Fibroblast of skin of abdomen (primary cell): ENCODE data around the gene NF1.
"Not testable (repeated sequence)": the region's sequence is repeated elsewhere in the genome, so short reads cannot be mapped to it uniquely, and the experiment has no call there.

Source experiments
- DNase-seq: peaks from one replicate; pipeline ENCODE4 v3.0.0-alpha.2; 2013

Gene NF1

GRCh38 chr17:31132977-31133376 lies 38.2 kb downstream of the NF1 start:
- DNase-seq: no peak

DNA sequence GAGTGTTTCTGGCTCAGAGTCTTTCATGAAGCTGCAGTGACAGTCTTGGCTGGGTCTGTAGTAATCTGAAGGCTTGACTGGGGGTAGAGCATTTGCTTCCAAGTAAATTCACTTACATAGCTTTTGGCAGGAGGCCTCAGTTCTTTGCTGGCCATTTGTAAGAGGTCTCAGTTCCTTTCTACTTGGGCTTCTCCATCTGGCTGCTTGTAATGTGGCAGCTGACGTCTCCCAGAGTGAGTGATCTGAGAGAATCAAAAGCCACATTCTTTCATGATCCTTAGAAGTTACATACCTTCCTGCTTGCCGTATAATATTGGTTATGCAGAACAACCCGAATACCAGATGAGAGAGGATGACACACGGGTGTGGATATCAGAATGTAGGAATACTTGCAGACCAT lies 39.8 kb downstream of the NF1 start:
- DNase-seq: peak; percentile 76

DNA sequence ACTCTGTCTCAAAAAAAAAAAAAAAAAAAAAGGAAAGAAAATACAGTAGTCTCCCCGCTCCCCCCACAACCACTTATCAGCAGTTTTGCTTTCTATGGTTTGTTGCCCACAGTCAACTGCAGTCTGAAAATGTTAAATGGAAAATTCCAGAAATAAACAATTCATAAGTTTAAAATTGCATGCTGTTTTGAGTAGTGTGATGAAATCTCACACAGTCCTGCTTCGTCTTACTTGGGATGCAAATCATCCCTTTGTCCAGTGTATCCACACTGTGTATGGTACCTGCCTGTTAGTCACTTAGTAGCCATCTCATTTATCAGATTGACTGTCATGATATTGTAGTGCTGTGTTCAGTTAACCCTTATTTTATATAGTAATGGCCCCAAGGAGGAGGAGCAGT lies 41.5 kb downstream of the NF1 start:
- peak; percentile 17 for DNase-seq

DNA sequence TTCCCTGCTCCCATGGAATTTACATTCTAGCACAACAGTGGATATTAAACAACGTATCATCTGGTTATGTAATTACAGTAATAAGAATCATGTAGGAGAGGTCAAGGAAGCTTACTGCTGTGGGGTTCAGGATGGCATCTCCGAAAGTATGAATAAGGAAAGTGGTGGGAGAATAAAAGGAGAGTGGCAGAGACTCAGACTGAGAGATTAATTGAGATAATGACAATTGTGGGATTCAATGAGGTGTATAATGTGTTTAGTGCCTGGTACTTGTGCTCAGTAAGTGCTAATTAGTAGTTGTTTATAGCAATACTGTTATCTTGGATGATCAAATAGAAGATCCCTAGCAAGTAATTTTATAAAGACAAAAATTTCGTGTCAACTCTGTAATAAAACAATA lies 45.3 kb downstream of the NF1 start:
- DNase-seq: no peak

GRCh38 chr17:31144428-31144827 lies 49.7 kb downstream of the NF1 start:
- DNase-seq: no peak

DNA sequence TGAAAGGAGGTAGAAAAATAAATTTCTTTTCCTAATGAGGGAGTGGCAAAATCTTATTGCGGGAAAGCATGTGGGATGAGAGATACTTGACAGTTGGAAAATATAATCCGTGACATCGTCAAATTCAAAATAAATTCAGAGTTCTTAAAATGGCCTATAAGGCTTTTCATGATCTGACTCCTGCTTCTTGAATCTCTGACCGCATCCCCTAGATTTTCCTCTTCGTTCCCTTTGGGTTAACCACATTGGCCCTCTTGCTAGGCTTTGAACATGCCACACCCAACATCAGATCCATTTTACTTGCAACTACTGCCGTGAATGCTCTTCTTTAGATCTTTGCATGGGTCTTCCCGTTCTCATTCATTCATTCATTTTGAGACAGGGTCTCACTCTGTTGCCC lies 50.1 kb downstream of the NF1 start:
- DNase-seq: no peak

DNA sequence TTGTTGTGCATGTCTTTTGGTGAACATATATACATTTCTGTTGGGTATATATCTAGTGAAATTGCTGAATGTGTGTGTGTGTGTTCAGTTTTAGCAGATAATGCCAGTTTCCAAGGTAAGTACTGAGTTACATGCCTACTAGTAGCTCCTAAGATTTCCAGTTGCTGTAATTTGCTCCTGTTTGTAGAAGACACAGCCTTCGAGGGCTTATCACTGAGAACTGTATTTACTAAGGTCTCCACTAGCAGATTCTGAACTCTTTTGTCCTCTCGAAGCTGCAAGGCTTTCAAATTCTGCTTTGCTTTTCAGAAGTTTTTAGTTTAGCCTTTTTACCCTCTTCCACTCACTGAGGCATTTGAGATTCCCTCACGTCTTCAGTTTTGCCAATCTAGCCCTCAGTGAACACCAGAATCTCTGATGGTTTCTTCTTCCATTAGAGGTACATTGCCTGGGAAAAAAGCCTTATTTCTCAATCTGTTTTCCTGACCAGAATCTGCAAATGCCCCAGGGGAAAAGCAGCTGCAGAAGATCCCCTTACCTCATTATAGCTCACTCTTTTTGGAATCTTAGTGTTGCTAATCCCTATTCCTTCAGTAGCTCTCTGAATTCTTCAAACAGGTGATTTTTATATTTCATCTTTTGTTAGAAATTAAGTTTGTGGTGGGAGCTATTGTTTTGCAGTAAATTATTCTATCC lies 52.9 kb downstream of the NF1 start:
- DNase-seq: no peak

DNA sequence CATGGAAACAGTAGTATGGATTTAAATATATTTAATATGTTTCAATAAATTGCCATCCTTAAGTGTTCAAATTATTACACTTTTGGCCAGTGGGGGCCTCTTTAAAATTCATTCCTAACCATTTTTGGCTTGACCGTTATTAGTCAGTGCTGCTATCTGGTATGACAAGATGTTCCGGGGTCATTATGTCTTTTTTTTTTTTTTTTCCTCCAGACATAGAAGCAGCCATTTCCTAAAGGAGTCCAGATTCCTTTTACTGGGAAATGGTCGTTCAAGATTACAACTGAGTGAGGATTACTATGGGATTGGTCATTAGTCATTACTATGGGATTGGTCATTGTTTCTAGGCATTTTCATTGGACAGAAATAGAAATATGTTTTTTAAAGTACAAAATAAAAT lies 53.4 kb downstream of the NF1 start:
- no peak for DNase-seq

GRCh38 chr17:31152271-31152670 lies 57.5 kb downstream of the NF1 start:
- DNase-seq: no peak

DNA sequence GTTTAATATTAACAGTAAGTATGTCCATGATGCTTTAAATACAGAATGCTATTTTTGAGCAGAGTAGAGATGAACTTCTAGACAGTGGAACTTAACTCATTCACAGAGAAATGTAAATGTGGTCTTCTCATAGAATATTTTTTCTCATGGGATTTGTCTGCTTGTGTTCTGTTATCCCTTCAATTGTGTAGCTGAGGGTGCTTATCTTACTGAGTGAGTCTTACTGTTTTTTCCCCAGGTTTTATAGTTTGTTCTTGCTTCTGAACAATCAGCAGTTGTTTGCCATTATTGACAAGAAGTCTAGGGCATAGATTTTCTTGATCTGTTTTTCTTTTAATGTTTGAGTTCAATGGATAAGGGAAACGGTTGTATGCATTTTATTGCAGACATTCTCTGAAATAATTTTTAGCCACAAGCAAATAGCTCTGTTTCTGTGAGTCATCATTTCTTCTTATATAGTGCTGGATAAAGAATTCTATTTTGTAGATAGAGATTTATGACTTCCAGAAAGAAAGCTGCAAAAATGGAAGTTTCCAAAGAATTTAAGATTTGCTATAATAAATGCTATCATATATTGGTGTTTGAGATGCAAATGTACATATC lies 60.5 kb downstream of the NF1 start:
- peak; percentile 66 for DNase-seq

- DNase-seq: peak; percentile 89
Measured at GRCh38 chr17:31156326-31156725, 61.5 kb downstream of the NF1 start.

- not testable (repeated sequence) for DNase-seq
Measured at GRCh38 chr17:31156864-31157263, 62.1 kb downstream of the NF1 start.

DNA sequence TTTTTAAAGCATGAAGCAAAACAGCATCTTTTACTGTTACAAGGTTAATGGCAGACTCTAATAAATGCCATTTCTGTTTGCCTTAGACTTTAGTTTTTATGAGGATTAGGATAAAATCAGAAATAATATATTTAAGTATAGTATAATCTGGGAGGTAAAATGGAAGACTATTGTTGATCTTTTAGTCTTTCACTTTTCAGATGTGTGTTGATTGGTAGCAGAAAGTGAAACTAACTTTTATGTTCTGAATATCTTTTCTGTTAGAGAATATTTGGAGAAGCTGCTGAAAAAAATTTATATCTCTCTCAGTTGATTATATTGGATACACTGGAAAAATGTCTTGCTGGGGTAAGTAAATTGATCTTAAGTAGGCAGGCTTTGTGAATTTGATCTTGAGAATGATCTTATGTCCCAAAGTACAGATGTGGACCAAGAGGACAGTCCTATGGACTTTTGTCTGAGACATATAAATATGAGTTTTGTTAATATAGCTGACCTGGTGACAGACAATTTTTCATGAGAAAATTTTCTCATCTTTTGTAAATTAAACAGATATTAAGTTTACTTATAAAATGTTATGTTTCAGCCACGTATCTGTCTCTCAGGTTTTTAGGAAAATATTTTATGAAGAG lies 64.1 kb downstream of the NF1 start:
- DNase-seq: no peak

DNA sequence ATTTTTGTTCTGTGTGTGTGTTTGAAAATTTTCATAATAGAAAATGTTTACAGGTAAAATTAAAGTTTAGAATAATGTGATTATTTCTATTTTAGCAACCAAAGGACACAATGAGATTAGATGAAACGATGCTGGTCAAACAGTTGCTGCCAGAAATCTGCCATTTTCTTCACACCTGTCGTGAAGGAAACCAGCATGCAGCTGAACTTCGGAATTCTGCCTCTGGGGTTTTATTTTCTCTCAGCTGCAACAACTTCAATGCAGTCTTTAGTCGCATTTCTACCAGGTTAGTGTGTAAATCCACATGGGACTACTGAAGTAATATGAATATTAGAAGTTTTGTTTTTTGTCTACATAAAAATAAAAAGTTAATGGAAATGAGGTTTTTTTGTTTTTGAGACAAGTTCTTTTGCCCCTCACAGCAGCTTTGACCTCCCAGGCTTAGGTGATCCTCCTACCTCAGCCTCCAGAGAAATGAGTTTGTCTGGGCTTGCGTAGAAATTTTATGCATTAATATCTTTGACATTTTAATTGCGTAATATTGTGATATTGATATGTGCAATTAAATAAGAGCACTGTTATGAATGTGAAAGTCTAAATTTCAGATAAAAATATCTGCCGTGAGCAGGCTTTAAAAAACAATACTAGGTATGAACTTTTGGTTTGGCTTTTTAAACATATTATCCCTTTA lies 68.5 kb downstream of the NF1 start:
- DNase-seq: no peak

GRCh38 chr17:31167111-31167510 lies 72.3 kb downstream of the NF1 start:
- no peak for DNase-seq

- peak; percentile 33 for DNase-seq
Measured at GRCh38 chr17:31171701-31172100, 76.9 kb downstream of the NF1 start.

DNA sequence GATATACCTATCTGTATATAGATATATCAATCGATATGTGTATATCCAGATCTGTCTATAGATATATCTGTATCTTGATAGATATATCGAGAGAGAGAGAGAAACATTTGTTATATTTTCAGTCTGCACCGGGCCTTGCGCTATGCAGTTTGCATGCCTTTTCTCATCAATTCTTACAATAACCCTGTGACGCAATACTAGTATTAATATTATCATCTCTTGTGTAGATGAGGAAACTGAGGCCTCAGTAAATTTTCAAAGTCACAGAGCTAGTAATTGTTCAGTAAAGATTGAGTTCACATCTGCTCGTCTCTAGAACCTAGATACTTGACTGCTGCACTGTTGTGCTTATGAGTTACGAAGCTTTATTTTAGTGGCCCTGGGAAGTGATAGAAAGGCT lies 77.6 kb downstream of the NF1 start:
- DNase-seq: no peak

GRCh38 chr17:31174215-31174614 lies 79.4 kb downstream of the NF1 start:
- no peak for DNase-seq

- no peak for DNase-seq
Measured at GRCh38 chr17:31175237-31175636, 80.5 kb downstream of the NF1 start.

DNA sequence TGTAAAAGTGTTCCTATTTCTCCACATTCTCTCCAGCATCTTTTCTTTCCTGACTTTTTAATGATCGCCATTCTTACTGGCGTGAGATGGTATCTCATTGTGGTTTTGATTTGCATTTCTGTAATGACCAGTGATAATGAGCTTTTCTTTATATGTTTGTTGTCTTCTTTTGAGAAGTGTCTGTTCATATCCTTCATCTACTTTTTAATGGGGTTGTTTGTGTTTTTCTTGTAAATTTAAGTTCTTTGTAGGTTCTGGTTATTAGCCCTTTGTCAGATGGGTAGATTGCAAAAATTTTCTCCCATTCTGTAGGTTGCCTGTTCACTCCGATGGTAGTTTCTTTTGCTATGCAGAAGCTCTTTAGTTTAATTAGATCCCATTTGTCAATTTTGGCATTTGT lies 81.4 kb downstream of the NF1 start:
- not testable (repeated sequence) for DNase-seq

GRCh38 chr17:31178951-31179350 lies 84.2 kb downstream of the NF1 start:
- not testable (repeated sequence) for DNase-seq

DNA sequence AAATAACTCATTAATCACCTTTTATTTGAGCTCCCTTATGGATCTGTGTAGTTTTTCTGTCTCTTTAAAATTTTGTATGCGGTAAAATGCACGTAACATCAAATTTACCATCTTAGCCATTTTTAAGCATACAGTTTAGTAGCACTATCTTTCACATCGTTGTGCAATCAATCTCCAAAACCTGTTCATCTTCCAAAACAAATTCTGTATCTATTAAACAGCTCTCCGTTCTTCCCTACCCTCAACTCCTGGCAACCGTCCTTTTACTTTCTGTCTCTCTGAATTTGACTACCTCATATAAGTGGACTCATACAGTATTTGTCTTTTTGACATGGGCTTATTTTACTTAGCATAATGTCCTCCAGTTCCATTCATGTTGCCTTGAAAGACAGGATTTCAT lies 100.5 kb downstream of the NF1 start:
- DNase-seq: no peak

- DNase-seq: peak; percentile 44
Measured at GRCh38 chr17:31198026-31198425, 103.2 kb downstream of the NF1 start.

- peak; percentile 48 for DNase-seq
Measured at GRCh38 chr17:31198666-31199065, 103.9 kb downstream of the NF1 start.
